Heart right ventricle (tissue), 16 donors: ENCODE results near the gene FHIT. TPM values are rescaled to one million over a fixed set of nuclear protein-coding genes. Genes with fewer than 3 reads are reported as not detected.

Experiments
- ATAC-seq, 8 donors: fragments of 200-7000 bp; cut with Tn5 transposase; one replicate each; pipeline ENCODE4 v1.9.1; 2020; ENCODE audit warnings: mild to moderate bottlenecking in 8 of 8, moderate library complexity in 8 of 8, moderate number of reproducible peaks in 1 of 8
- DNase-seq, 2 donors: peaks; one replicate each; pipeline ENCODE4 v3.0.0-alpha.2; 2020
- H3K27ac ChIP-seq, 10 donors: fragments of 200-600 bp; sonication (generic) in 2 of 10; one replicate each; pipeline versions ENCODE4 v1.5.0 to v1.8.0; 2020 to 2022; ENCODE audit warnings: mild to moderate bottlenecking in 3 of 10
- H3K27me3 ChIP-seq, 7 donors: fragments of 200-600 bp; one replicate each; pipeline ENCODE4 v1.8.0; 2021 to 2022; ENCODE audit warnings: mild to moderate bottlenecking in 2 of 7
- H3K36me3 ChIP-seq, 9 donors: fragments of 200-600 bp; sonication (generic) in 1 of 9; one replicate each; pipeline versions ENCODE4 v1.5.0 to v1.8.0; 2020 to 2022; ENCODE audit warnings: mild to moderate bottlenecking in 2 of 9
- H3K4me1 ChIP-seq, 9 donors: fragments of 200-600 bp; sonication (generic) in 1 of 9; one replicate each; pipeline versions ENCODE4 v1.5.0 to v1.8.0; 2020 to 2022; ENCODE audit warnings: mild to moderate bottlenecking in 4 of 9
- H3K4me3 ChIP-seq, 10 donors: fragments of 200-600 bp; sonication (generic) in 2 of 10; one replicate each; pipeline versions ENCODE4 v1.5.0 to v1.8.0; 2020 to 2022; ENCODE audit warnings: mild to moderate bottlenecking in 7 of 10, moderate library complexity in 2 of 10
- H3K9me3 ChIP-seq, 11 donors: fragments of 200-600 bp in 10 of 11; sonication (generic) in 2 of 11; one replicate each; pipeline versions ENCODE4 v1.5.0 to v1.8.0; 2013 to 2022; ENCODE audit warnings: mild to moderate bottlenecking in 2 of 11, control low read depth in 1 of 11, moderate library complexity in 1 of 11
- WGBS, 2 donors: extraction: QIAGEN DNeasy Blood & Tissue Kit; methylation state at CpG; one replicate each; pipeline ENCODE4 v1.1.7; 2013; ENCODE audit warnings: inconsistent platforms in 1 of 2; 5-methylcytosine and 5-hydroxymethylcytosine counted together
- intact Hi-C, 10 donors: fragments of 100-400 bp; cut with DNase I; formaldehyde crosslinking; loops; one replicate each; pipeline versions ENCODE4 v1.11.1 to v1.14.2; 2022
- long read RNA-seq, 3 donors: library from polyadenylated mRNA; unstranded; transcript quantifications; one replicate each; pipeline ENCODE4 v2.0.0, GENCODE V29; 2020 to 2021
- polyA plus RNA-seq, 2 donors: library from polyadenylated mRNA; stranded (reverse); fragments of 200-250 nt; gene quantifications; one replicate each; pipeline ENCODE4 v1.2.3, GENCODE V29; 2013
- total RNA-seq, 10 donors: library from RNA; stranded (reverse); fragmentation: NEBNext Ultra II Directional in 3 of 10; extraction: Animal tissue kit (Norgen Biotek cat#: 25700) in 3 of 10; gene quantifications; one replicate each; pipeline versions ENCODE4 v1.2.1 to v1.2.4, GENCODE V29; 2021 to 2023
- TF ChIP-seq, protein P1 (sequence below), 9 donors: fragments of 200-600 bp; sonication (generic) in 2 of 9; IDR thresholded peaks; one replicate each; pipeline versions ENCODE4 v1.5.0 to v1.8.0; 2021 to 2022; ENCODE audit warnings: antibody characterized with exemption in 9 of 9, mild to moderate bottlenecking in 5 of 9, moderate library complexity in 1 of 9
- donor health status: Arrhythmogenic right ventricular cardiomyopathy.
- donor health status: ischemic (EF 13 %, LVEDD 7.1; RV severe dilation, severe dysfunction).
- donor health status: healthy with polysubstance abuse.
- donor health status: DM: no; HTN: yes; CAD: no.
- donor health status: DM: no; HTN: no; CAD: no.
- donor health status: ischemic (EF 25% LVEDD 6.9; RV normal size, moderate dysfunction).
- donor health status: ischemic (EF 25% LVEDD 5.7; RV mildly dilated, moderate dysfunction).
- donor health status: healthy.
- donor health status: DM: yes; HTN: yes; CAD: no.
- donor health status: Ischemic cardiomyopathy.
- donor health status: ischemic (EF 35%, LVEDD 5.7; RV mildly dilated, moderate dysfunction).
- donor health status: nonischemic (EF 11% LVEDD 7.7; RV severe dilation, severe dysfunction).
- donor health status: DM: yes; HTN: yes; CAD: no.
- donor health status: PGD.
- donor health status: ischemic (EF 29% LVEDD 5.4; RV normal size, mild dysfunction).
- donor health status: nonischemic (EF 23%, LVEDD 6.1; RV moderate dilation, normal function).

The FHIT gene
- 10 to 100 TPM; 15.6 to 25.5 (median 19.3) TPM for total RNA-seq
- 10 to 100 TPM in 1 of 2 donors, 1 to 10 TPM in 1; 4.7 to 11.6 TPM for polyA plus RNA-seq
- long read RNA-seq, donor 1, partial matches to known transcripts: 0 of 7 reads
- long read RNA-seq, donor 1, other reads (novel, unspliced or antisense): 7 of 7 reads
- long read RNA-seq, donor 2, partial matches to known transcripts: 1 of 6 reads
- long read RNA-seq, donor 2, other reads (novel, unspliced or antisense): 5 of 6 reads
- long read RNA-seq, donor 3, partial matches to known transcripts: 2 of 10 reads
- long read RNA-seq, donor 3, other reads (novel, unspliced or antisense): 8 of 10 reads

DNA sequence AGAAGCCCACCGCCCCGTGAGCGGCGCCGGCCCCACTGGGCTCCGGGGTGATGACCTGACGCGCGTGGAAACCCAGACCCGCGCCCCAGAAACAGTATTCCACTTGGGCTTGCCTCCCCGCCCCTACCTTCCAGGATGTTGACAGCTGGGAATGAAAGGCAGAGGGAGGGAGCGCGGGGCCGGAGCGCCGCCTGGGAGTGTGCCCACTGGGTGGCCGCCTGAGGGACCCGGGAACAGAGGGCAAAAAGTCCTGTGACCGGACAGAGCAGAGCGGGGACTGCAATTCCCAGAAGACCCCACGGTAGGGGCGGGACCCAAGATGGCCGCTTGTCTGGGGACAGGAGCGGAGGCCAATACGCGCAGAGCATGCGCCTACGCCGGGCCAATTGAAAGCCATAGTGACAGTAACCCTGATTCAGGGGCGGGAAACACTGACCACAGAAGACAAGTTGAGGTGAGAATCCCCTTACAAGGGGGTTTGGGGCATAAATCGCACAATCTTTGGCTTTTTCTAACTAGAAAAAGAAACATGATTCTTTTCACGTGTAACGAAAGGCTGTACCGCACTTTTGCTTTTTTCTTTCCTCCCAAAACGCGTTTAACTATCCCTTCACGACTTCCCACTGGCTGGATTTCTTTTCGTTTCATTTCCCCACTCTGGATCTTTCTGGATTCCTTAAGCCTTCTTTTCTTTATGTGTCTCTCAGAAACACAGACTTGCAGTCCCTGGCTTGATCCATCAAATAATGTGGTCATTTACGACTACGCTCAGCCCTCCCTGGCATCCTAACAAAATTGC lies at the start of gene FHIT:
Gene FHIT, minus strand, starts transcription at position 279 of the 799 bp plus-strand sequence.
- ATAC-seq (peak; percentile 99), DNase-seq (peak; percentile 95)
- TF ChIP-seq, protein P1, sequence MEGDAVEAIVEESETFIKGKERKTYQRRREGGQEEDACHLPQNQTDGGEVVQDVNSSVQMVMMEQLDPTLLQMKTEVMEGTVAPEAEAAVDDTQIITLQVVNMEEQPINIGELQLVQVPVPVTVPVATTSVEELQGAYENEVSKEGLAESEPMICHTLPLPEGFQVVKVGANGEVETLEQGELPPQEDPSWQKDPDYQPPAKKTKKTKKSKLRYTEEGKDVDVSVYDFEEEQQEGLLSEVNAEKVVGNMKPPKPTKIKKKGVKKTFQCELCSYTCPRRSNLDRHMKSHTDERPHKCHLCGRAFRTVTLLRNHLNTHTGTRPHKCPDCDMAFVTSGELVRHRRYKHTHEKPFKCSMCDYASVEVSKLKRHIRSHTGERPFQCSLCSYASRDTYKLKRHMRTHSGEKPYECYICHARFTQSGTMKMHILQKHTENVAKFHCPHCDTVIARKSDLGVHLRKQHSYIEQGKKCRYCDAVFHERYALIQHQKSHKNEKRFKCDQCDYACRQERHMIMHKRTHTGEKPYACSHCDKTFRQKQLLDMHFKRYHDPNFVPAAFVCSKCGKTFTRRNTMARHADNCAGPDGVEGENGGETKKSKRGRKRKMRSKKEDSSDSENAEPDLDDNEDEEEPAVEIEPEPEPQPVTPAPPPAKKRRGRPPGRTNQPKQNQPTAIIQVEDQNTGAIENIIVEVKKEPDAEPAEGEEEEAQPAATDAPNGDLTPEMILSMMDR (IDR thresholded peaks at IDR 0.05): peak in 1 of 9 donors; percentile 19
- Histone ChIP-seq H3K9me3 (no peaks in the 10 kb centered on the region), H3K4me3 (peak within 1 kb of the TSS; percentile 53 to 90 (median 74)), H3K4me1 (peaks cover 0 to 30% (median 18%) of the 10 kb centered on the region in 9 donors), H3K27me3 (no peaks in the 10 kb centered on the region), H3K36me3 (no peaks in the 10 kb centered on the region), H3K27ac (peak within 1 kb of the TSS; percentile 53 to 93 (median 86))
- WGBS, 2 donors: 0 to 1% methylated on average over 41 of the region's 41 CpGs
- intact Hi-C loops: loop anchor here in 2 of 10 donors (2.0 to 10.0 kb wide), 2 partner anchors 97 to 933 kb away; no protein-coding TSS in a partner anchor

DNA sequence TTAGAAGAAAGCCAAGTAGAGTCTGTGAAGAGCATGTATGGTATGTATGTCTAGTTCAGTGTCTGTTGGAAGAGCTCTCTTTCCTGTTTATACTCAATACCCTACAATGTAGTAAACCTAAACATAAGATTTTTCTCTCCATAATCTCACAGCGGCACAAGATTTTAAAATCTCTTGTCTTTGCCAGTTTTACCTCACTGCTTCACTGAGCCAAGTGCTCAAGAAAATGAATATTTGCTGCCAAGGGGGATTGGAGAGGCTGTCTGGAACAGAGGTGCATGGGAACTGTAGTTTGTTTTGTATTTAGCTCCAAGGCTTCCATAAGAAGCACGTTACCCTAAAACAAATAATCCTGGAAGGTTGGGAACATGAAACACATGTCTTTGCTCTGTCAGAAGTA lies 49.5 kb upstream of the FHIT start:
- no peaks in the 10 kb centered on the region for H3K4me1 ChIP-seq
- H3K36me3 ChIP-seq: no peaks in the 10 kb centered on the region
- TF ChIP-seq, protein P1 (IDR thresholded peaks at IDR 0.05): no peak
- ATAC-seq: no peak
- peaks cover 0 to 2% (median 0%) of the 10 kb centered on the region in 11 donors for H3K9me3 ChIP-seq
- peaks cover 0 to 9% (median 0%) of the 10 kb centered on the region in 7 donors for H3K27me3 ChIP-seq
- 80 to 89% methylated on average over 2 of the region's 2 CpGs for WGBS, 2 donors
- no peak for DNase-seq
- H3K4me3 ChIP-seq: no peak overlapping the region
- intact Hi-C loops: no loop called here
- H3K27ac ChIP-seq: no peak overlapping the region

DNA sequence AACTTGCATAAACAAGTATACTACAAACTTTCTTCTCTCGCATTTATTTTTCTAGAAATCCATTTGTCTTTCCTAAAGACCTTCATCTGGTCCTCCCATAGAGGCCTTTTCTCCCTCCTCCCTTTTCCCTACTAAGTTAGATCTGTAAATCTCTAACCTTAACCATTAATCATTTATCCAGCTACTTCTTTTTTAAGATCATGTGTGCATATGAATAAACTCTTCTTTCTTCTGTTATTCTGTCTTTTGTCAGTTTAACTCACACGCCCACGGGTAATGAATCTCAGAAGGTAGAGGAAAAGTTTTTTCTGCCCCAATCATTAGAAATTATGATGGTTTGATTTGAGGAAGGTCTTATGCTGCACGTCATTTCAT lies 48.7 kb upstream of the FHIT start:
- DNase-seq: no peak
- 86 to 88% methylated on average over 4 of the region's 4 CpGs for WGBS, 2 donors
- H3K27me3 ChIP-seq: peaks cover 0 to 9% (median 0%) of the 10 kb centered on the region in 7 donors
- H3K4me1 ChIP-seq: no peaks in the 10 kb centered on the region
- no peak overlapping the region for H3K27ac ChIP-seq
- no peaks in the 10 kb centered on the region for H3K36me3 ChIP-seq
- intact Hi-C loops: no loop called here
- TF ChIP-seq, protein P1 (IDR thresholded peaks at IDR 0.05): no peak
- H3K4me3 ChIP-seq: no peak overlapping the region
- no peaks in the 10 kb centered on the region for H3K9me3 ChIP-seq
- ATAC-seq: no peak

DNA sequence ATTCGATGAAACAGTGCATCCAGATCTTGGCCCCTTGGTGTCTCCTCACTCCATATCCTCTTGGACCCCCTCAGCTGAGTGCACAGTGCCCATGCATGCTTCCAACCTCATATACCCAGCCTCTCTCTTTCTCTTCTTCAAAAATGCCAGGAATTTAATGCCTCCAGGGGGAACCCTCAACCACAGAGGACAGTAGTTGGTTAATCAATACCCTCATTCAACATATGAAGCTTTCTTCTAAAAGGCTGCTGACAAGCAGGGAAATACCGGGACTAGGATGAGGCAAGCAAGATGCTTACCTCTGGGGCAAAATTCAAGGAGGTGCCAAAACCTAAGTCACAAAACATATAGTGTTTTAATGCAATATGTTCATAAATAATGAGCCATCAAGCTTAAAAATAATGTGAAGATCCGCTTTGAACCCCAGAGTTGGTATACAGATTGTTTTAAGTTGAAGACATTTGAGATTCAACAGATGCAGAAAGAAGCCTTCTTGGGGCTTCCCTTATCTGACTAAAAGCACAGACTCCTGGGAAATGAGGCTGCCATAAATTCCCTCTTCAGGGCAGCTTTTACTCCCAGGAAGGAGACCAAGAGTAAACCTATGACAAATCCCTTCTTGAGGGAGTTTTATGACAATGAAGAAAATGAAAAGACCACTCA lies 48.2 kb upstream of the FHIT start:
- WGBS, 2 donors: 86 to 89% methylated on average over 3 of the region's 3 CpGs

More for the DNA sequence above, 48.2 kb upstream of the FHIT start:
- Histone ChIP-seq H3K27ac (no peak overlapping the region), H3K27me3 (peaks cover 0 to 9% (median 0%) of the 10 kb centered on the region in 7 donors), H3K4me1 (no peaks in the 10 kb centered on the region), H3K9me3 (no peaks in the 10 kb centered on the region), H3K4me3 (no peak overlapping the region), H3K36me3 (no peaks in the 10 kb centered on the region)
- intact Hi-C loops: no loop called here
- TF ChIP-seq, protein P1 (IDR thresholded peaks at IDR 0.05): no peak
- no peak for ATAC-seq
- DNase-seq: no peak
